COLO829 (cell line): ENCODE measurements around the gene RET.

ENCODE experiments used
- DNase-seq: peaks from one replicate; pipeline ENCODE4 v3.0.0; 2012; ENCODE audit warnings: low spot score

Gene RET

GRCh38 chr10:43172645-43173044 is 95.8 kb downstream of the RET start:
- no peak for DNase-seq

GRCh38 chr10:43173120-43173519 is 96.3 kb downstream of the RET start:
- DNase-seq = no peak

- no peak for DNase-seq
Observed at GRCh38 chr10:43174969-43175368, 98.1 kb downstream of the RET start.

- DNase-seq = no peak
Observed at GRCh38 chr10:43176271-43176670, 99.4 kb downstream of the RET start.

- DNase-seq = no peak
Observed at GRCh38 chr10:43177595-43177994, 100.7 kb downstream of the RET start.
